ENCODE data around the gene VPS9D1. TPM values are rescaled to one million over a fixed set of nuclear protein-coding genes. Genes with fewer than 3 reads are reported as not detected.

The VPS9D1 gene
- total and polyA plus RNA-seq, 10 of the 15 experiments (the other 5 are each of a cell fraction or from before 2014, with no cell fraction given), result 0.65 to 4.2 (median 1.1) TPM

DNA sequence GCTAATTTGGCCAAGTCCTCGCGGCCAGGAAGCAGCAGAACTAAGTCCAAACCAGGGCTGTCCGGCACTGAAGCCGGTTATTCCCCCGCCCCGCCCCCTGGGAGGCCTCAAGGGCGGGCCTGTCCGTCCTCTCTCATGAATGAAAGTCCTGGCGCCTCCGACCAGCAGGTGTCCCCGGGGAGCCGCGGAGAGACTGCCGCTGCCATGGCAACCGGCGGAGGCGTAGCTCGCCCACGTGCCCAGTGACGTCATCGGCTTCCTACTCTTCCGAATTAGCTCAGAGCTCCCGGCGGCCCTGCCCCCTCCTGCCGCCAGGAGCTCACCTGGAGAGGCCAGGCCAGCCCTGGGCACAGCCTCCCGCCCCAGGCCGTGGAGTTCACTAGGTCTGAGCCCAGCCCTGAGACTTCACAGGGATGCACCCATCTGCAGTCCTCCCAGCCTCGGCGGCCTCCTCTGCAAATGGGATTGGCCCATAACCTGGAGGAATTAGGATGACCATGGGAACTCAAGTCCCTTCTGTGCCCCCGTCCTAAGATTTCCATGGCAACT lies 20.5 kb downstream of the VPS9D1 start:
- ChIA-PET POLR2A (interaction anchor here (0.6 to 2.6 kb wide), 7 partner anchors 14 to 173 kb away, joined by 3 to 20 read pairs (median 7); partner anchors contain the start of genes CDK10 and TCF25), SMC1A (ENCODE audit: uncharacterized antibody, unreplicated experiment) (interaction anchor here (0.8 to 1.6 kb wide), 10 partner anchors 13 to 215 kb away, joined by 3 to 12 read pairs (median 4); partner anchors contain the start of gene CDK10), CTCF (interaction anchor here (0.6 to 3.2 kb wide), 31 partner anchors 11 to 211 kb away, joined by 3 to 56 read pairs (median 4); partner anchors contain the start of genes CDK10, CHMP1A, CPNE7 and SPATA33), RAD21 (ENCODE audit: unreplicated experiment) (interaction anchor here (0.6 to 3.5 kb wide), 17 partner anchors 13 to 888 kb away, joined by 3 to 26 read pairs (median 5); partner anchors contain the start of genes CDK10, CHMP1A, CPNE7 and SPATA33)
- peaks cover 0 to 2% of the 10 kb centered on the region in 2 experiments; a peak in 2 of 4 replicates for H3K36me3 ChIP-seq (ENCODE audit: control insufficient read depth in 2 of 2, insufficient read depth in 2 of 2, low read length in 1 of 2)
- ATAC-seq (peak; percentile 67), FAIRE-seq (peak; percentile 95), DNase-seq (ENCODE audit: low read depth, low spot score) (peak; percentile 82)
- peak overlapping the region; percentile 83 for H3K4me3 ChIP-seq
- H3K27ac ChIP-seq (ENCODE audit: control insufficient read depth, insufficient read depth), result no peak overlapping the region; the same call in 1 of the 2 replicates
- H3K4me2 ChIP-seq (ENCODE audit: control insufficient read depth, insufficient read depth), result peak overlapping the region; percentile 91
- H3K4me1 ChIP-seq (ENCODE audit: control insufficient read depth, insufficient read depth, low read length), result peaks cover 22% of the 10 kb centered on the region
- no peaks in the 10 kb centered on the region for H3K79me2 ChIP-seq (ENCODE audit: control insufficient read depth, insufficient read depth, low read length)
- no peaks in the 10 kb centered on the region for H3K27me3 ChIP-seq (replicated peaks in 1 of 2; ENCODE audit: control insufficient read depth in 2 of 2, insufficient read depth in 2 of 2, low read length in 1 of 2)
- peak overlapping the region; percentile 22; the same call in 1 of the 2 replicates for H2AFZ ChIP-seq (ENCODE audit: control insufficient read depth, low read depth, low read length)
- H4K20me1 ChIP-seq (ENCODE audit: control insufficient read depth, insufficient read depth), result no peaks in the 10 kb centered on the region; the same call in 1 of the 2 replicates
- BruUV-seq (replicated peaks), result no TSS peak
- intact Hi-C loops (cut with micrococcal nuclease; ENCODE audit: unreplicated experiment) (loop anchor here (1.0 to 10.0 kb wide), 2 partner anchors 161 to 215 kb away; partner anchors contain the start of gene MC1R), in situ Hi-C loops (cut with MboI) (loop anchor here (5.0 to 10.0 kb wide), 2 partner anchors 95 to 162 kb away; no protein-coding TSS in a partner anchor)
- peak overlapping the region; percentile 41 for H3K9ac ChIP-seq (ENCODE audit: control insufficient read depth, insufficient read depth, low read length)
- no peaks in the 10 kb centered on the region for H3K9me3 ChIP-seq (replicated peaks; ENCODE audit: control insufficient read depth, insufficient read depth, low read length)
- WGBS (ENCODE audit: insufficient coverage, insufficient replicate concordance, low lambda C conversion rate, missing lambda C conversion rate), result 1% methylated on average over 30 of the region's 30 CpGs
- TF ChIP-seq IKZF2 (IDR thresholded peaks at IDR 0.05) (peak; percentile 56 to 71; a peak in 3 of 4 replicates), NRF1 (conservative IDR thresholded peaks at IDR 0.05; ENCODE audit: low read depth, low read length) (no peak), CBX3 (IDR thresholded peaks at IDR 0.05; ENCODE audit: borderline replicate concordance, low read depth) (no peak), BRCA1 (IDR thresholded peaks at IDR 0.05; ENCODE audit: low read depth, low read length) (peak; percentile 45; the same call in 1 of the 2 replicates), ZNF207 (IDR thresholded peaks at IDR 0.05; ENCODE audit: borderline replicate concordance) (0 out of 2 replicates have a peak, but pooled peaks have one; percentile 67), PAX5 (IDR thresholded peaks at IDR 0.05; ENCODE audit: borderline replicate concordance, low read depth, low read length) (peak; percentile 43; the same call in 1 of the 2 replicates), KAT2A (conservative IDR thresholded peaks at IDR 0.05; ENCODE audit: control insufficient read depth, low read depth, low read length) (no peak), EED (IDR thresholded peaks at IDR 0.05; ENCODE audit: low read depth) (peak; percentile 36; the same call in 1 of the 2 replicates), KLF5 (IDR thresholded peaks at IDR 0.05; ENCODE audit: partially characterized antibody) (peak; percentile 64), CBX5 (IDR thresholded peaks at IDR 0.05; ENCODE audit: low read depth) (no peak), SREBF1 (IDR thresholded peaks at IDR 0.05; ENCODE audit: low read length) (peak; percentile 31; the same call in 1 of the 2 replicates), SMARCA5 (IDR thresholded peaks at IDR 0.05) (no peak), EGR1 (IDR thresholded peaks at IDR 0.05; ENCODE audit: borderline replicate concordance in 1 of 2, low read depth in 2 of 2, low read length in 2 of 2) (peak; percentile 85 to 99), SUZ12 (IDR thresholded peaks at IDR 0.05; ENCODE audit: unreplicated experiment) (no peak), MYC (IDR thresholded peaks at IDR 0.05; ENCODE audit: insufficient read depth, insufficient read length, insufficient replicate concordance, low read length, severe bottlenecking) (no peak)
- TF ChIP-seq, protein P1, sequence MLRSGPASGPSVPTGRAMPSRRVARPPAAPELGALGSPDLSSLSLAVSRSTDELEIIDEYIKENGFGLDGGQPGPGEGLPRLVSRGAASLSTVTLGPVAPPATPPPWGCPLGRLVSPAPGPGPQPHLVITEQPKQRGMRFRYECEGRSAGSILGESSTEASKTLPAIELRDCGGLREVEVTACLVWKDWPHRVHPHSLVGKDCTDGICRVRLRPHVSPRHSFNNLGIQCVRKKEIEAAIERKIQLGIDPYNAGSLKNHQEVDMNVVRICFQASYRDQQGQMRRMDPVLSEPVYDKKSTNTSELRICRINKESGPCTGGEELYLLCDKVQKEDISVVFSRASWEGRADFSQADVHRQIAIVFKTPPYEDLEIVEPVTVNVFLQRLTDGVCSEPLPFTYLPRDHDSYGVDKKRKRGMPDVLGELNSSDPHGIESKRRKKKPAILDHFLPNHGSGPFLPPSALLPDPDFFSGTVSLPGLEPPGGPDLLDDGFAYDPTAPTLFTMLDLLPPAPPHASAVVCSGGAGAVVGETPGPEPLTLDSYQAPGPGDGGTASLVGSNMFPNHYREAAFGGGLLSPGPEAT (IDR thresholded peaks at IDR 0.05; ENCODE audit: low read depth), result peak; percentile 47; the same call in 1 of the 2 replicates
- TF ChIP-seq, protein P2, sequence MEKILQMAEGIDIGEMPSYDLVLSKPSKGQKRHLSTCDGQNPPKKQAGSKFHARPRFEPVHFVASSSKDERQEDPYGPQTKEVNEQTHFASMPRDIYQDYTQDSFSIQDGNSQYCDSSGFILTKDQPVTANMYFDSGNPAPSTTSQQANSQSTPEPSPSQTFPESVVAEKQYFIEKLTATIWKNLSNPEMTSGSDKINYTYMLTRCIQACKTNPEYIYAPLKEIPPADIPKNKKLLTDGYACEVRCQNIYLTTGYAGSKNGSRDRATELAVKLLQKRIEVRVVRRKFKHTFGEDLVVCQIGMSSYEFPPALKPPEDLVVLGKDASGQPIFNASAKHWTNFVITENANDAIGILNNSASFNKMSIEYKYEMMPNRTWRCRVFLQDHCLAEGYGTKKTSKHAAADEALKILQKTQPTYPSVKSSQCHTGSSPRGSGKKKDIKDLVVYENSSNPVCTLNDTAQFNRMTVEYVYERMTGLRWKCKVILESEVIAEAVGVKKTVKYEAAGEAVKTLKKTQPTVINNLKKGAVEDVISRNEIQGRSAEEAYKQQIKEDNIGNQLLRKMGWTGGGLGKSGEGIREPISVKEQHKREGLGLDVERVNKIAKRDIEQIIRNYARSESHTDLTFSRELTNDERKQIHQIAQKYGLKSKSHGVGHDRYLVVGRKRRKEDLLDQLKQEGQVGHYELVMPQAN (conservative IDR thresholded peaks at IDR 0.05), result 0 out of 2 replicates have a peak, but pooled peaks have one; percentile 38

Data from GM12878 (cell line).